Prostate gland (tissue), 2 donors: ENCODE results near the gene MTCH1.

Experiments
- CTCF ChIP-seq, 4 experiments: fragments of 200-600 bp in 2 of 4; fragments of 450-650 bp in 2 of 4; sonication (generic) in 2 of 4; IDR thresholded peaks; 1 replicate in 3 of 4; 2 replicates in 1 of 4; pipeline ENCODE4 v1.5.1; 2016 to 2019; ENCODE audit warnings: antibody characterized with exemption in 4 of 4, mild to moderate bottlenecking in 2 of 4, moderate library complexity in 2 of 4
- POLR2A ChIP-seq: fragments of 450-650 bp; IDR thresholded peaks from one replicate; pipeline ENCODE4 v1.6.1; 2016; ENCODE audit warnings: antibody characterized with exemption, mild to moderate bottlenecking
- POLR2AphosphoS5 ChIP-seq: sonication (generic); formaldehyde crosslinking; IDR thresholded peaks from one replicate; pipeline ENCODE4 v1.6.1; 2017; ENCODE audit warnings: antibody characterized with exemption

DNA sequence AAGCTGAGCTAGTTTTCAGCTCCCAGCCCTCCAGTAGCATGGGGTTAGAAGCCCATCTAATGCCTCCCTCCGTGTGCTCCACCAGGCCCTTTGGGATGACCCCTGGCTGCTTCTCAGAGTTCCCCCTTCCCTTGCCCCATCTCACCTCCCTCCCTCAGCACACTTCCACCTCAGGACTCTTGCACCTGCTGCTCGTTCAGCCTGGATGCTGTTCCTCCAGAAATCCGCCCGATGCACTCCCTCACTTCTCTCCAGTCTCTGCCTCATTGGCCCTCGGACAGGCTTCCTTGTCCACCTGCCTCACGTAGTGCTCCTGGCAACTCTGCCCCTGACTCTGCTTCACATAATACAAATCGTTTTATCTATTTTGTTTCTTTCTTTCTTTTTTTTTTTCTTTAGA, 46.2 kb upstream of the MTCH1 start:
- TF ChIP-seq POLR2AphosphoS5 (no peak), CTCF (IDR thresholded peaks at IDR 0.05) (no peak), POLR2A (no peak)
